ENCODE results near the gene CKAP2L.
A peak's percentile ranks its signal among the peaks of the same experiment; 100 is the strongest.
"Not testable (repeated sequence)": the region's sequence is repeated elsewhere in the genome, so short reads cannot be mapped to it uniquely, and the experiment has no call there.

The CKAP2L gene

DNA sequence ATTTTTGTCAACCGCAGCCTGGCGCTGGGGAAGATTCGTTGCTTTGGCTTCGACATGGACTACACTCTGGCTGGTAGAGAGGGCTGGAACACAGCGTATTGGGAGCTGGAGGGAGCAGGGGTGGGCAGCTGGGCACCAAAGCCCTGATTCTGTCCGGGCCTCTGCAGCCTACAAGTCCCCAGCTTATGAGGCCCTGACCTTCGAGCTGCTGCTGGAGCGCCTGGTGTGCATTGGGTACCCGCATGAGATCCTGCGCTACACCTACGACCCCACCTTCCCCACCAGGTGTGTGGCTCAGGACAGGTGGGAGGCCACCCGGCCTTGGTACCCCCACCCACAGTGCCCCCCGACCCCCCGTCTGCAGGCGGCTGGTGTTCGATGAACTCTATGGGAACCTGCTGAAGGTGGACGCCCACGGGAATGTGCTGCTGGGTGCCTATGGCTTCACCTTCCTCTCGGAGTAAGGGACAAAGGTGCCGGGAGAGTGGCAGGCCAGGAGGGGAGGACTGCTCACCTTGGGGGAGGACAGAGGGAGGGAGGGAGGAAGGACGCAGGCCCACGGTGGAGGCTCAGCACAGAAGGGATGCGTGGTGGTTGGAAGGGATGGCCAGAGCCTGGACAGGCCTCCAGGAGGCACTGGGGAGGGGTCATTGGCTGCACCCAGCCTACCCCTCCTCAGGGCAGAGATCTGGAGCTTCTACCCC, 42.4 kb downstream of the CKAP2L start:
- no peak overlapping the region for H3K4me3 ChIP-seq (ENCODE audit: low read length)
- TF ChIP-seq ZNF274 (IDR thresholded peaks at IDR 0.05; ENCODE audit: low read depth, low read length): no peak

DNA sequence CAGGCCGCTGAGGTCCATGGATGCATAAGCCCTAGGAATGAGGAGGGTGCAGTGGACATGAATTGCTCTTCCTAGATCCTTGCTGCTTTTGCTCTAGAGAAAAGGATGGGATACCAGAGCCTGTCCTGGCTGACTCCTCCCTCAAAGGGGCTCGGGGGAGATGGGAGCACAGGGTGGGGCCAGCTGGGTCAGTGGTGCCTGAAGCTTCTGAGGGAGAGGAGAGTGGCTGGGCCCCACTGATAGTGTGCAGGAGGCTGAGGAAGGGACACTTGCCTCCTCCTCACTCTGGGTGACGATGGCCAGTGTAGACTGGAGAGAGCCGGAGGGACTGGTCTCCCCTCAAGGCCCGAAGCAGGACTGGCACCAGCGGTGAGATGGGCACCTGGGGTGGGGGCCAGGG, 43.6 kb downstream of the CKAP2L start, which contains the start of gene NT5DC4:
TSS of gene NT5DC4 (plus strand) at position 236 of the 400 bp plus-strand sequence. CDS start at position 296, 60 bp downstream.
- TF ChIP-seq ZNF274 (IDR thresholded peaks at IDR 0.05; ENCODE audit: low read depth, low read length): no peak
- H3K4me3 ChIP-seq (ENCODE audit: low read length): no peak within 1 kb of the TSS

DNA sequence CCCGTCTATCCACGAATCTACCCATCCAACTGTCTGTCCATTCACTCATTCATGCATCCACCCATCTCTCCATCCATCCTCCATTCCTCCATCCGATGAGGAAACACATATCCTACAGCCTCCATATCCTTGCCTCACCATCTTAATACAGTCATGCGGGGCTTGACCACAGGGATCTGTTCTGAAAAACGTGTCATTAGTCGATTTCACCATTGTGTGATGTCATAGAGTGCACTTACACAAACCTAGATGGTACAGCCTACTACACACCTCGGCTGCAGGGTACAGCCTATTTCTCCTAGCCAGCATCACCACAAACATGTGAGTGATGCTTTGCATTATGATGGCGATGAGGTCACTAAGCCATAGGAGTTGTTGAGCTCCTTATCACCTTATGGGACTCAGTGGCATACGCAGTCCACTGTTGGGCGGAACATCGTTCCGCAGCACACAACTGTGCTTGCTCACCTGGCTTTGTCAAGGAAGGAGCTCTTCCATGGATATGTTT, 45.5 kb downstream of the CKAP2L start:
- no peak for TF ChIP-seq ZNF274 (IDR thresholded peaks at IDR 0.05; ENCODE audit: low read depth, low read length)

DNA sequence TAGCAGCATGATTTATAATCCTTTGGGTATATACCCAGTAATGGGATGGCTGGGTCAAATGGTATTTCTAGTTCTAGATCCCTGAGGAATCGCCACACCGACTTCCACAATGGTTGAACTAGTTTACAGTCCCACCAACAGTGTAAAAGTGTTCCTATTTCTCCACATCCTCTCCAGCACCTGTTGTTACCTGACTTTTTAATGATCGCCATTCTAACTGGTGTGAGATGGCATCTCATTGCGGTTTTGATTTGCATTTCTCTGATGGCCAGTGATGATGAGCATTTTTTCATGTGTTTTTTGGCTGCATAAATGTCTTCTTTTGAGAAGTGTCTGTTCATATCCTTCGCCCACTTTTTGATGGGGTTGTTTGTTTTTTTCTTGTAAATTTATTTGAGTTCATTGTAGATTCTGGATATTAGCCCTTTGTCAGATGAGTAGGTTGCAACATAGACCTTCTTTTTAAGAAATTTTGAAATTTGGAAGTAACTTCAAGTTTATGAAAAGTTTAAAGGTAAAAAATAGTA, 47.5 kb downstream of the CKAP2L start:
- H3K4me3 ChIP-seq (ENCODE audit: low read length): not testable (repeated sequence)

More for the DNA sequence above, 45.5 kb downstream of the CKAP2L start:
- H3K4me3 ChIP-seq (ENCODE audit: low read length): no peak overlapping the region

DNA sequence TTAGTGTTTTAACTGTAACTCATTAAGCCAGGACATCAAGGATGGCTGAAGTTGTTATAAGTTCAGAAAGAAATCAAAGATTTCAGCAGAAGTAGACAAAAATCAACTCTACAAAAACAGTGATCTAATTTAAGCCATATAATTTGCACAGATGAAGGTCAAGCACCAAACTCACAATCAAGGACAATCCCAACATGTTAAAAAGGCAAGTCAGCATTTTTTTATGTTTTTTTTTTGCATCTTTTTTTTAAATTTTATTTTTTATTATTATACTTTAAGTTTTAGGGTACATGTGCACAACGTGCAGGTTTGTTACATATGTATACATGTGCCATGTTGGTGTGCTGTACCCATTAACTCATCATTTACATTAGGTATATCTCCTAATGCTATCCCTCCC, 48.3 kb downstream of the CKAP2L start:
- not testable (repeated sequence) for H3K4me3 ChIP-seq (ENCODE audit: low read length)

DNA sequence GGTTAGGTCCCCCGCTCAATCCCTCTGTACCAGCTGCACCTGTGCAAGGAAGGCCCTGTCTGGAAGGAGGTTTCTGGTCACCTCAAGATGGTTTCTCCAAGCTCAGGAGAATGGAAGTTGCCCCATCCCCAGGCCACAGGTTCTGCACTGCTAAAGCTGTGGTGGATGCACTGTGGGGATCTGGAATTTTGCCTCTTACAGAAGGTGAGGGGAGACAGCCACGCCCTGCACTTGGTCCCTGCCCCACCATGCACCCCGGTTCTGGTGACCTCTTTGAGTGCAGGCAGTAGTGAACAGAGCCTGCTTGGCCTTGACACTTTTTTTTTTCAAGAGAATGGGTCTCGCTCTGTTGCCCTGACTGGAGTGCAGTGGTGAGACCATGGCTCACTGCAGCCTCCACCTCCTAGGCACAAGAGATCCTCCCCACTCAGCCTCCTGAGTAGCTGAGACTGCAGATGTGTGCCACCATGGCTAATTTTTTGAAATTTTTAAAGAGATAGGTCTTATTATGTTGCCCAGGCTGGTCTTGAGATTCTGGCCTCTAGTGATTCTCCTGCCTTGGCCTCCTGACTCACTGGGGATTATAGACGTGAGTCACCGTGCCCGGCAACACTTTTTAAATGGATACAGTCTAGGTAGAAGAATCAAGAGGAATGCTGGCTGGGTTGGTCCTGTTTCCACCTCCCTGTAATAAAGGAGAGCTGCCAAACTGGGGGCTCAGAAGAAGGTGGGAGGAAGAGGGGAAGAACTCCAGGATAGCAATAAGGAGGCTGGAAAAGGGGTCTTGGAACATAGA, 49.4 kb downstream of the CKAP2L start:
- TF ChIP-seq ZNF274 (IDR thresholded peaks at IDR 0.05; ENCODE audit: low read depth, low read length): no peak
- no peak overlapping the region for H3K4me3 ChIP-seq (ENCODE audit: low read length)

DNA sequence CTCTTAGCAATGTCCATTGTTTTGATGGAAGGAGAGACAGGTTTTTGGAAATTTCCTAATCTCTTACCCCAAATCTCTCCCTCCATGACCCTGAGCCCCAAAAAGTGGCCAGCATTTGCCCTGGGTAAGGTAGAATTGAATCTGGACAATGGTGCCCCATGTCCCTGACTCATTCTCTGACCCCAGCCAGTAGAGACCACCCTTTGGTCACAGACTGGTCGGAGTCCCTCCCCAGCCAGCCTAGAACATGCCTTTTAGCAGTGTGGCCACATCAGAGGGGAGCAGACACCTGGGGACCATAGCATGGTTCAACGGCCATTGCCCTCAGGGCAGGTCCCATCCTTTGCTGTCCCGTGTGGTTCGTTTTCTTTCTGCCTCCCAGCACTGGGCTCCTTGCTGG, 50.1 kb downstream of the CKAP2L start:
- H3K4me3 ChIP-seq (ENCODE audit: low read length): no peak overlapping the region
- no peak for TF ChIP-seq ZNF274 (IDR thresholded peaks at IDR 0.05; ENCODE audit: low read depth, low read length)

DNA sequence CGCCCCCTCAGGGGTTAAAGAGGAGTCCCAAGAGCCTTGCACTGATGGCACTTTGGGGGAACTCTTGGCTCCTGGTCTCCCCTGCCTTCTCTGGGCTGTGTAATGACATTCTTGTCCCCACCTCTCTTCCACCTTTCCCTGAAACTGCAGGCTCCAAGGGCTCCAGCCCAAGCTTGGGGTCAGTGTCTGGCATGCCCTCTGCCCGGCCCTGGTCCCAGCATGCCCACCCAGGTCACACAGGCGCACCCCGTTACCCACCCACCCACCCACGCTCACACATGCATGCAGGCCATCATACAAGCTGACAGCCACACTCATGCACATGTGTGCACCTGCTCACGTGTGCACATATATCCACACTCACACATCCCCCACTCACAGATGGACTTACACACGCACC, 50.5 kb downstream of the CKAP2L start:
- no peak overlapping the region for H3K4me3 ChIP-seq (ENCODE audit: low read length)
- TF ChIP-seq ZNF274 (IDR thresholded peaks at IDR 0.05; ENCODE audit: low read depth, low read length): no peak

DNA sequence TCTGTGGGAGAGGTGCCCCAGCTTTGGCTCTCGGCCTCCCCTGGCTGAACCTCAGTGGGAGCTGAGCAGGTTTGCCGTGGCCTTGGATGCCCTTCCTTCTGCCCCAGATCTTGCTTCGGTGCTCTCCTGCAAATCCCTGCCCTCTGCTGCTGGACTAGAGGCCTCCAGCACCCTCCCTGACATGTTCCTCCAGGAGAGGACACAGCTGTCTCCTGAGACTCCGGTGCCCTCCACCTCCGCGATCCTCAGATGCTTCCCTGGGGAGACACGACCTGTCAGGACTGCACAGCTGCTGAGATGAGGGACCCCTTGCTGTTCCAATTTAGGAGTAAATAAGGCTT, 50.9 kb downstream of the CKAP2L start:
- TF ChIP-seq ZNF274 (IDR thresholded peaks at IDR 0.05; ENCODE audit: low read depth, low read length): no peak
- H3K4me3 ChIP-seq (ENCODE audit: low read length): no peak overlapping the region

DNA sequence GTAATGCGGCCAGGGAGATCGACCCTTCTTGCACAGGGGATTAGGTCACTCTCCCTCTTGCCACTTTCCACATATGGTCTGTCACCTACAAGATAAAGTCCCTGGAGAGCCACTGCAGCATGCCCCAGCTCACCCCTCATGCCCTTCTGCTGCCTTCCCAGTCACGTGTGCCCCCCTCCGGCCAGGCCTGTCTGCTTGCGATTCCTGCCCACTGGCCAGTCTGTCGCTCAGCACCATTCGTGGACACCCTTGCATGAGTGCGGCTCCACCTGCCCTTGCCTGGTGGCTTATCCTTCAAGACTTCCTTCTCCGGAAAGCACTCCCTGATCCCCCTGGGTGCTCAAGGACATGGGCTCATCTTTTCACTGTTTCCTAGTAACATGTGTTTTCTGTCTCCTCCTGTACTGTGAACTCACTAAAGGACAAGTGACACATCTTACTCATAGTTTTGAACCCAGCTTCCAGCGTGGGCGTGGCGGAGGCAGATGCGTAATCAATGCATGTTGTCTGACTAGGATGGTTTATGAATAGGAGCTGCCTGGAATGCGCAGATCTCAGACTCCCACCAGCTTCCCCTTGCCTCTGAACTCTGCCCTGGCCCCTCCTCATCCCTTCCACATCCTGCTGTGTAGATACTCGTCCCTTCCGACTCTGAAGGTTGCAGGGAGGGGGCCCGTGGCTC, 51.4 kb downstream of the CKAP2L start:
- TF ChIP-seq ZNF274 (IDR thresholded peaks at IDR 0.05; ENCODE audit: low read depth, low read length): no peak
- H3K4me3 ChIP-seq (ENCODE audit: low read length): no peak overlapping the region

DNA sequence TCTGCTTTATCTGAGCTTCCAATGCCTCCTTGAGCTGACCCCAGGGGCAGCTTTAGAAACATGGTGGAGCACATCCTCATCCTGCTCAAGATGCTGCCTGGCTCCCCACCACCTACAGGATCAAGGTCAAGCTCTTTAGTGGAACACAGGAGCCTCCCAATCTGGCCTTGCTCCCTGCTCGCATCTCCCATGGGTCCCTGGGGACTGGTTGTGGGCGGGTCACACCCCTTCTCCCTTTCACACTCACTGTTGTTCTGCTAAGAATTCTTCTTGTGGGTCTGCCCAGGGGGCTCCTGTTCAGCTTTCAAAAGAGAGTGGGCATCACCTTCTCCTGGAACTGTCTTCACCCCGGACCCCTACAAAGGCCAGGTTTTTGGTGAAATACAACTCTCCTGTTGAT, 51.9 kb downstream of the CKAP2L start:
- TF ChIP-seq ZNF274 (IDR thresholded peaks at IDR 0.05; ENCODE audit: low read depth, low read length): no peak
- no peak overlapping the region for H3K4me3 ChIP-seq (ENCODE audit: low read length)

DNA sequence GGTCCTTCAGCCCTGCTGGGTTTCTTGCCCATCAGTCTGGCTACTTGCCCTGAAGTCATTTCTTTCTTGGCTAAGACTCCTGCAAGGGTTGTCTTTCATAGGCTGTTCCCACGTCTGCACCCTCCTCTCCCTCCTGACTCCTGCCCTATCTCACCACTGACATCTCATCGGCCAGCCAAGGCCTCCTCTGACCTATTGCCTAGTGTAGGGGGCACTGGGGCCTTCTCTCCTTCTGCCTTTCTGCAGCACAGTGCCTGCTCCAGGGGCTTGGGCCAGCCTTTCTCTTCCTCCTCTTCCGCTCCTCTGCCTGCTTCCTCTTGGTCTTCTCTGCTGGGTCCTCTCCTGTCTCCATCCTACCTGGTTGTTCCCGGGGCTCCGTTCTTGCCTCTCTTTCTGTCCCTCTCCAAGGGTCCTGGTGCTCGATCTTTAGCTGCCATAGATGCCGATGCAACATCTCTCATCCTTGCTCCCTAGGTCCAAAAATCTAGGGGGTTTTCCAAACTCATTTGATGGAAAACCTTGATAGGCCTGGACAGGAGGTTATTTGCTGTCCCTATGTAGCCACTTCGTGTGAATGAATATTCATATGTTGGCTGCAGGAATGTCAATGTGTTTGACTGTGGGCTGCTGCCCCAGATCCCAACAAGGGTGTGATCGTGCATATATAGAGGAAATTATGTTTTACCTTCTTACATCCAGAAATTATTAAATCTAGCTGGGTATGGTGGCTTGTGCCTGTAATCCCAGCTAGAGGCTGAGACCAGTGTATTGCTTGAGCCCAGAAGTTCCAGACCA, 53.3 kb downstream of the CKAP2L start:
- H3K4me3 ChIP-seq (ENCODE audit: low read length): no peak overlapping the region
- TF ChIP-seq ZNF274 (IDR thresholded peaks at IDR 0.05; ENCODE audit: low read depth, low read length): no peak

DNA sequence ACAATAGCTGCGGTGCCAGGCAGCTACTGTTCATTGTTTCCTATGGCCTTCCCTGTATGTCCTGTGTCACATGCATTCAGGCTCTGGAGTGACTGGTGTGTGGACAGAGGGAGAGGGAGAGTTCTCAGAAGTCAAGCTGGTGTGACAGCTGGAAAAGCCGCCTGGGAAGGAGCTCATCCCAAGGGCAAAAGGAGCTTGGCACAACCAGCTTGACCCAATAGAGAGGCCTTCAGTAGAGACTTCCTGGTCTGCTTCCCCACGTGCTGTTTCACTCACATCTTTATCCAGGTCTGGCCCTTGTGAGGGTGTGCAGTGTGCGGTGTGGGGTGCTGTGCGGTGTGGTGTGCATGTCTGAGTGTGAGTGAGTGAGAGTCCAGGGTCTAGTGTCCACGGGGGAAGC, 54.7 kb downstream of the CKAP2L start:
- no peak for TF ChIP-seq ZNF274 (IDR thresholded peaks at IDR 0.05; ENCODE audit: low read depth, low read length)
- H3K4me3 ChIP-seq (ENCODE audit: low read length): no peak overlapping the region

DNA sequence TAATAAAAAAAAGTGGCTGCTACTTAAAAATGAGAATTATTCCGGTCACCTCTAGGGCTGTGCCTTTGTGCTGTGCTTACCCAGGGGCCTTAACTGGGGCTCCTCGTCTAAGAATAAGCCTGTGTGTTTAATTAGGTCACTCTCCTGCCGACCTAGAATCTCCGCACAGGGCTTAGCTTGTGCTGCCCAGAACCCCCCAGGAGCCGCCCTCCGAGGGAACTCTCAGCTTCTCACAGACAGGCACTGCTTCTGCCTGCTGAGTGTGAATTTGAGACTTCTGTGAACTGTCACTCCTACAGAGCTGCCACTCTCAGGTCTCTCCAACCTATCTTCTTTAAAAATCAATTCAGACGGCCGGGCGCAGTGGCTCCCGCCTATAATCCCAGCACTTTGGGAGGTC, 55.4 kb downstream of the CKAP2L start:
- H3K4me3 ChIP-seq (ENCODE audit: low read length): peak overlapping the region; percentile 14; the same call in 1 of the 2 replicates
- no peak for TF ChIP-seq ZNF274 (IDR thresholded peaks at IDR 0.05; ENCODE audit: low read depth, low read length)

DNA sequence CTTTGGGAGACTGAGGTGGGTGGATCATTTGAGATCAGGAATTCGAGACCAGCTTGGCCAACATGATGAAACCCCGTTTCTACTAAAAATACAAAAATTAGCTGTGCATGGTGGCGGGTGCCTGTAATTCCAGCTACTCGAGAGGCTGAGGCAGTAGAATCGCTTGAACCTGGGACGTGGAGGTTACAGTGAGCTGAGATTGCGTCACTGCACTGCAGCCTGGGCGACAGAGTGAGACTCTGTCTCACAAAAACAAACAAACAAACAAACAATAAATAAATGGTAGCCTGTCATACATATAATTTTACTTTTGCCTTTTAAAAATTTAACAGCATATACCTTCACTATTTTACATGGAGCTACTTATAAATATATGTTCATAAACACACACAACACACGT, 57.5 kb downstream of the CKAP2L start:
- not testable (repeated sequence) for H3K4me3 ChIP-seq (ENCODE audit: low read length)
